GM21529 (cell line): ENCODE results near the gene SPACA7.

Experiments
- ATAC-seq: cut with Tn5 transposase; IDR thresholded peaks from one replicate; pipeline ENCODE4 v1.9.1; 2021; ENCODE audit not compliant: unreplicated experiment

Gene SPACA7

DNA sequence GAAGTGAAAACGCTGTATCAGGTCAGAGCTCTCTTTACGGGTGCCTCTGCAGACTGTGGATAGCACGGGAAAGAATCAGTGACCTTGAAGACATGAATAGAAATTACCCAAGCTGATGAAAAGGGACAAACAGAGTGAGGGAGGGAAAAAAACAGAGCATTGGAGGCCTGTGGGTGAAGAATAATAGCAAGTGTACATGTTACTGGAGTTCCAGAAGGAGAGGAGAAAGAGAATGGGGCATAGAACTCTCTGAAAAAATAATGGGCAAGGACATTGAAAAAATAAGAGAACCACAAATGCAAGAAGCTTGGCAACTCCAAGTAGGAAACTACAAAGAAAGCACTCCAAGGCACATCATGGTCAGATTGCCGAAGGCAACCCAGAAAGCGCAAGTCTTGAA, 86.3 kb downstream of the SPACA7 start:
- no peak for ATAC-seq

DNA sequence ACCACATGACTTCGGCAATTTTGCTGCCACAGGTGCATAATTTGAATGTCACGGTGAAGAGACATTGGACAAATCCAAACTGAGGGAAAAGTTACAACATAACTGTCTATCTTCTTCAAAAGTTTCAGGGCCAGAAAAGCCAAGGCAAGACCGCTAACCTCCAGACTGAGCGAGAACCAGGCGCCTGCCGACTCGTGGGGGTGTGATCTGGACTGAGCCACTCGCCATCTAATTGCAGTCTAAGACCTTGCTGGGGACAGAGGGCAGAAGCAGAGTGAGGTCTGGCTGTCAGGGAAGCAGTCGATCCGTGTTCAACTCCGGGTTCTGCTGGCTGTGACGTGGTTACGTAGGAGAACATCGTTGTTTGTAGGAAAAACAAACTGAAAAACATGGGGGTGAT, 88.6 kb downstream of the SPACA7 start:
- no peak for ATAC-seq

DNA sequence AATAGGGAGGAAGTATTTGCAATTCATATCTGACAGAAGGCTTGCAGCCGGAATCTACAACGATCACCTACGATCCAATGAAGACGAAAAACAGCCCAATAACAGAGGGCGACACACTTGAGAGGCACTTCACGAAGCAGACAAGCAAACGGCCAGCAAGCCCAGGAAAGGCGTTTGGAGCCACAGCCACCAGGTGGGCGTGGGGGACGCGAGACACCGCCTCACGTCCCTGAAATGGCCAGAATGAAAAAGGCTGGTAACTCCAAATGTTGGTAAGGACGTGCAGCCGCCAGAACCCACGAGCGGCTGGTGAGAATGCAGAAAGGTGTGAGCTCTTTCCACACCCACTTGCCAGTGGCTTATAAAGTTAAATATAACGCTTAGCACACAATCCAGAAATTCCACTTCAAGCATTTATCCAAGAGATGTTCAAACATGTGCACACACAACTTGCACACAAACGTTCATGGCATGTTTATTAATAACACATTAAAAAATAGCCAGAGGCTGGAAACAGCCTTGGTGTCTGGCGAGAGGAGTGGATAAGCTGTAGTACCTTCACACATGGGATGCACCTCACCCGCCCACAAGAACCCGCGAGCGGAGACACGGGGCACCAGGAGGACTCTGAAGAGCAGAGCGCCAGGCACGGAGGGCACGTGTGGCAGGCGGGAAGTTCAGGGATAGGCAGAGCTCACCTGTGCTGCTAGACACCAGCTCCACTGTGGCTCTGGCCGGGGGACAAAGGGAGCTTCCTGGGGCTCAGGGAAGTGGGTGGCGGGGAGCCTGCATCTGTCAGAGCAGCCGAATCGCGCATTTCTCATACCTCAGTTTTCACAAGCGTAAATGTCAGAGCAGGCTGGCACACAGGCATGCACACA, 89.3 kb downstream of the SPACA7 start:
- ATAC-seq: no peak

DNA sequence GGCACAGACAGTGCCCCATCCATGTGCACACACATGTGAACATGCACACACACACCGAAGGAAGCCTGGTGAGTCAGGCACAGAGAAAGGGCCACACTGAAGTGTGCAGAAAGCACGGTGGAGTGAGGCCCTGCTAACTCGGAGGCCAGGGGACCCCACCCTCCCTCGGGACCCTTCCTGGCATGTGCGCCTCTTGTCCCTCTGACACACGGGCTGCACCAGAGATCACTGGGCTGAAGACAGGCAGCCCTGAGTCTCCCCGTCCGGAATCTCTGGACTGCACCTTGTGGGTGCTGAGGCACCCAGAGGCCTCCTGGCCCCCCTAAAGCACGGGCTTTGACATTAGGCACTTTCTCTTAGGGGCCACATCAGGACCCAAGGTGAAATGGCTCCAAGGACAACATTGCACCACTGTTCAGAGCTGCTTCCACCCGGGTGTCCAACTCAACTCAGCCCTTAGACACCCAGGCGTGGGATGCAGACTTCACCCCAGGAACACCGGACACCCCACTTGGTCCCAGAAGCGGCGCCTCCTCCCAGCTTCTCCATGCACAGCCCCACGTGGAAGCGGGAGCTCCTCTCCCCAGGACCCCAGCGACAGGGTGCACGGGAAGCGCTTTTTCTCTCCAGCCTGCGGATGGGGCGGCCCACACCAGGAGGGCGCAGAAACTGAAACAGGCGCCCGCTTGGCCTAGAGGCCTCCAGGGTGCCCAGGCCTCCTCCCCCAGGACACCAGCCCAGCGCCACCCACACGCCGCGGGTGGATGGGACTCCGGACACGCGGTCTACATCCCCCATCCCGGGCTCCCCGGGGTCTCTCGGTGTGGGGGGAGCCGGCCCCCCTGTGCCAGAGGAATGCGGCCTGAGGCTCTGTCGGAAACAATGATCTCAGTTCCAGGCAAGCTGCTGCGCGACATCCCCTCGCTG, 90.2 kb downstream of the SPACA7 start:
- no peak for ATAC-seq

DNA sequence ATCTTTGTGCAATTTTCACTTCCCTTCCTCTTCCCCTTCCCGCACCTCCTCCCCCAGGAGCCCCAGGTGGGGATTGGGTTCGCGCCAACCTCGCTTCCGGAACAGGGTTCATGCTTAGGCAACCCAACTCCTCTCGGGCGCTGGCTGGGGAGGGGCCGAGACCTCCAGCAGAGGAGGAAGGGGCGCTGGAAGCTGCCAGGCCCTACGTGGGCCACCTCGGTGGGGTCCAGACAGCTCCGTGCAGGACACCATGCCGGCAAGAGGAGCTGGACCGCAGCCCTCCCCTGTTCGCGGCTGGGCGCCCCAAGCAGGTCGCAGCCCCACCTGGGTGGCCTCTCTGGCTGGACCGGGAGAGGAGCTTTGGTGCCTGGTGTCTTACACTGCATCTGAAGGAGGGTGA, 91.1 kb downstream of the SPACA7 start:
- ATAC-seq: no peak

DNA sequence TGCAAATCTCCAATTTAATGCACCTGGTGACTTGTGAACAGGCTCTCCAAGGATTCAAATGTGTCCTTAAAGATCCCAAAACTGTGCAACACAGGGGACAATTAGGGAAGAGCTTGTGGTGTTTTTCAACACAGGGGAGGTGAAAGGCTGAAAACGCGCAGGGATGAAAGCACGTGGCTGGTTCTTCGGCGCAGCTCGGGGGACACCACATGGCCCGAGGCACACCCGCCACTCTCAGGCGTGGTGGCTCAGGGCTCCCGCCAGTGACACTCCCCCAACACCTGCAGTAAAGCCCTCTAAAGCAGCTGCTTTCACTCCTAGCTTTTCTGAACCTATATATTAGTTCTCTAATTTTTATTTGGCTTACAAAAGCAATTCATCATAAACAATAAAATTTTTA, 91.9 kb downstream of the SPACA7 start:
- ATAC-seq: no peak

DNA sequence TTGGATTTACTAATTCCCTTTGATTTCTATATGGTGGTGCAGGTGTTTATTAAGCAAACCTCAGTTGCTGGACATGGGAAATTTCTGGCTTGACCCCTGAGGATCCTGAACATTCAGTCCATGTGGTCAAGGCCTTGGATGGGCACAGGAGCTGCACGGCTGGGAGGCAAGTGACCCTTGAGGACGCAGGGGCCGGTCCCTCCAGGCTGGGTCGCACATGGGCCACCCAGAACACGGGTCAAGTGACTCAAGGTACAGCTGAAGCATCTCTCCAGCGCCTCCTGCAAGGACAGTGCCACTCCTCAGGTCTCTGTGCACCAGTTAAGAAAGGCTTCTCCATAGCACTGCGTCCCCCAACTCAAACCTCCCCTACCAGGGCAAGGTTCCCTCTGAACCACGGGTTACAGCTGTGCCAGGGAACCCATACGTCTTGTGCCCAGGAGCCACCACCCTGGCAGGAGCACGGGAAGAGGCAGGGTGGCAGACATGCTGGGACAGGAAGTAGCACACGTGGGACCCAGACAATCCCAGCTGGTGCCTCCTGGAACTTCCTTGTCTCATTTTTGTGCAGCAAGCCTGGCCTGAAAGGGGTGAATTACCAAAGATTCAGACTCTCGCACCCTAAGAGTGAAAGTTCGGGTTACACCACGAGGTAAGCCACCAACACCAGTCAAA, 93.1 kb downstream of the SPACA7 start:
- no peak for ATAC-seq

DNA sequence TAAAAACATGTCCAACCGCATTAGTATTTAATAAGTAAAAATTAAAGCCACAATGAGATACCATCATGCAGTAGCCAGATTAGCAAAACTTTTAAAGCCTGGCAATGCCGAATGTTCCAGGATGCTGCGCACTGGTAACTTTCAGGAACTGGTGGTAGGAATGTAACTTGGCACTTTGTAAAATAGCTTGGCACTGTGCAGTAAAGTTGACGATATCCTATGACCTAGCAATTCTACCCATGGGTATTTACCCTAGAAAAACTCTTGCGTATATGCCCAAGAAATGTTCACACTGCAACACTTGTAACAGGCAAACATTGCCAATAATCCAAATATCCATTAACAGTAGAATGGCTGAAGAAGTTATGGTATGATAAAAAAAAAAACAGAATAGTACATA, 97.7 kb downstream of the SPACA7 start:
- ATAC-seq: no peak

DNA sequence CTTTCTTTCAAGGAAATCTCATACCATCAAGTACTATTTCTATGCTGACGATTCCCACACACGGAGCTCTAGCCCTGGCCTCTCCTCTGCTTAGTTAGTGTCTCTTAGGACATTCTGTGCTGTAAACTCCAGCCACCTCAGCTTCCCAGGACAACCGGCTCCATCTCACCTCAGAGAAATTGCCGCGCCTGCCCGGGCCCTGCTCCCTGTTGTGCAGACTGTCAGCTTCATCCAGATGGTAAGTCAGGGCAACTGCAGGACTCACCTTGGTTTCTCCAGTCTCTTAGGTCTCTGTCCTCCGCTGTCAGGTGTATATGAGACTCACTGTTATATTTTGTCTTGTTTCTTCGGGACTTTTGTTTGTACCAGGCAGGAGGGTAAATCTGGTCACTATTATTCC, 98.7 kb downstream of the SPACA7 start:
- ATAC-seq: no peak

DNA sequence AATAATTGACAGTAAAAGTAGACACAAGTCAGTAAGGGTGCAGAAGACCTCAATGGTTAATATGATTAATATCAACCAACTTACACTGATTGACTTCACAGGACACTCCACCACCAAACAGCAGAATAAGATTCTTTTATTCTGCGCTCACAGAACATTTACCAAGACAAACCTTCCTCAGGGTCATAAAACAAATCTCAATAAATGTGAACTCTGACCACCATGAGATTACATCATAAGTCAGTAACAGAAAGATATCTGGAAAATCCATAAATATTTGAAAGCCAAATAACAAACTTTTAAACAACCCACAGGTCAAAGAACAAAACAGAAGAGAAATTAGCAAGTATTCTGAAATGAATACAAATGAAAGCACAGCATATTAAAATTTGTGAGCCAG, 99.7 kb downstream of the SPACA7 start:
- ATAC-seq: no peak

DNA sequence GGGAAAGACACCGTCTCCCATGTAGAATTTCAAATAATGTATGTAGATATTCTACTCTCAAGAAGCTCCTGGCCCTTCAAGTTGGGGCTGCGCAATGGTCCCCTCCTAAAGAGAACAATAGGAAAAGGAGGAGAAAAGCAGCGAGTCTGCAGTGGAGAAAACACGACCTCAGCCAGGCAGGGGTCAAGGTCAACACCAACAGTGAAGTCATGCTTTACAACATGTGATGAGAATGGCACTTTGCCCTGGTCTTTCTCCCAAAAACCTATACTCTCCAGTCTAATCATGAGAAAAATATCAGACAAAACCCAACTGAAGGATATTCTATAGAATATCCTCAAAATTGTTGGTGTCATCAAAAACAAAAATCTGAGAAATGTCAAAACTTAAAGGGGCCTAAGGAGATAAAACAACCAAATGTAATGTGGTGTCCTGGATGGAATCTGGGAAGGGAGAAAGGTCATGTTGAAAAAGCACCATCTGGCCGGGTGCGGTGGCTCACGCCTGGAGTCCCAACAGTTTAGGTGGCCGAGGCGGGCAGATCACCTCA, 101.0 kb downstream of the SPACA7 start:
- no peak for ATAC-seq

DNA sequence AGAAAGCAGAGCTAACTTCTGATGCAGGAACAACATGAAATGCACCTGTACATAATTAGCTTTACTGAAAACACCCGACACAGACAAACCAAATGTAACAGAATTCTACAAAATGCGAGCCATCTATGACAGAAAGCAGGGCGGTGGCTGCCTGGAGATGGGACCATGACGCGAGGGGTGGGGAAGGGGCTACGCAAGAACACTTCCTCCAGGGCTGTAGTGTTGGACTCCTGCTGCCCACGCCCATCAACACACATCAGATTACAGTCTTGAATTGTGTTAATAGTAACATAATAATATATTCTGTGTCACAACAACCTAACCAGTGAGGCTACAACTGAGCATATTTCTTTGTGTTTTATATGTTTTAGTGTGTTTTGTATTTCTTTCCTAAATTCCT, 103.2 kb downstream of the SPACA7 start:
- no peak for ATAC-seq

DNA sequence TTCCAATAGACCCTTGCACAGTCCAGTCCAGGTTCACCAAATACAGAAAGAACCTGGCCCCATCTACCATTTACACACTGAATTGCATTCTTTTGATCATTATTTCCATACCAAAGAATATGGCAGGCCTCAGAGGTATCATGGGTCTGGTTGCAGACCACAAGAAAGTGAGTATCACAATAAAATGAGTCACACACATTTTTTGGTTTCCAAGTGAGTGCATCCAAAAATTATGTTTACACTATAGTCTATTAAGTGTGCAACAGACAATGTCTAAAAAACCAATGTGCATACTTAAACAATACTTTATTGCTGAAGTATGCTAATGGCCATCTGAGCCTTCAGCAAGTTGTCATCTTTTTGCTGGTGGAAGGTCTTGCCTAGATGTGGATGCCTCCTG, 105.3 kb downstream of the SPACA7 start:
- no peak for ATAC-seq

DNA sequence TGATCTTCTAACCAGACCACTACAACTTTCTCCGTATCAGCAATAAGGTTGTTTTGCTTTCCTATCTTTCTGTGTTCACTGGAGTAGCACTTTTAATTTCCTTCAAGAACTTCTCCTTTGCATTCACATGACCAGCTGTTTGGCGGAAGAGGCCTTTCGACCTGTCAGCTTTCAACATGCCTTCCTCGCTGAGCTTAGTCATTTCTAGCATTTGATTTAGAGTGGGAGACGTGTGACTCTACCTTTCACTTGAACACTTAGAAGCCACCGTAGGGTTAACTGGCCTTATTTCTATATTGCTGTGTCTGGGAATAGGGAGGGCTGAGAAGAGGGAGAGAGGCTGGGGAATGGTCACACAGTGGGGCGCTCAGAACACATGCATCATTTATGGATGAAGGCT, 107.1 kb downstream of the SPACA7 start:
- ATAC-seq: no peak
